IMR-90 (cell line): Measurements from ENCODE around the gene CYP4F2. TPM values are rescaled to one million over a fixed set of nuclear protein-coding genes. Genes with fewer than 3 reads are reported as not detected.

Source experiments
- ATAC-seq: fragments of 200-7000 bp; cut with Tn5 transposase; 2 replicates; pipeline ENCODE4 v1.9.1; 2020; ENCODE audit warnings: low read depth, mild to moderate bottlenecking, moderate library complexity
- BruUV-seq: library from RNA; stranded (reverse); fragments of 400-500 nt; replicated peaks from 2 replicates; lab custom pipeline; 2021; lab: Mats Ljungman, UMichigan
- CTCF ChIA-PET: fragments of 300-600 bp; formaldehyde crosslinking; extraction: SDS; loops from one replicate; lab custom pipeline; 2021; ENCODE audit warnings: antibody characterized with exemption; lab: Yijun Ruan, JAX
- POLR2A ChIA-PET: fragments of 300-600 bp; sonication (Branson Sonifier 250); formaldehyde crosslinking; loops from one replicate; lab custom pipeline; 2022; ENCODE audit warnings: antibody characterized with exemption; ENCODE audit not compliant: unreplicated experiment; lab: Charles Lee
- DNase-seq: peaks from one replicate; pipeline ENCODE4 v3.0.0; 2013
- H2AFZ ChIP-seq: replicated peaks from 2 replicates; pipeline ENCODE3; 2013; ENCODE audit warnings: low read length, mild to moderate bottlenecking; ENCODE audit not compliant: poor library complexity
- H2AK5ac ChIP-seq: 2 replicates; pipeline ENCODE4 v1.6.1; 2013; ENCODE audit warnings: low read depth, low read length, inconsistent platforms
- H2AK9ac ChIP-seq: replicated peaks from 2 replicates; pipeline ENCODE3; 2013; ENCODE audit warnings: mild to moderate bottlenecking, low read depth, low read length, moderate library complexity; ENCODE audit not compliant: poor library complexity
- H2BK120ac ChIP-seq: 2 replicates; pipeline ENCODE4 v1.6.1; 2013; ENCODE audit warnings: low read depth, low read length, inconsistent platforms
- H2BK15ac ChIP-seq: 3 replicates; pipeline ENCODE4 v1.6.1; 2013; ENCODE audit warnings: low read depth, low read length, inconsistent platforms
- H2BK20ac ChIP-seq: 2 replicates; pipeline ENCODE4 v1.6.1; 2013; ENCODE audit warnings: low read depth, mild to moderate bottlenecking, inconsistent platforms, low read length, moderate library complexity
- H2BK5ac ChIP-seq: 2 replicates; pipeline ENCODE4 v1.6.1; 2013; ENCODE audit warnings: mild to moderate bottlenecking, low read depth, low read length, inconsistent platforms; ENCODE audit not compliant: poor library complexity, severe bottlenecking
- H3K14ac ChIP-seq: replicated peaks from 2 replicates; pipeline ENCODE4 v1.6.1; 2013; ENCODE audit warnings: low read depth, low read length, inconsistent platforms
- H3K18ac ChIP-seq: 2 replicates; pipeline ENCODE4 v1.6.1; 2013; ENCODE audit warnings: low read depth, low read length, control low read depth
- H3K23ac ChIP-seq: 2 replicates; pipeline ENCODE4 v1.6.1; 2013; ENCODE audit warnings: low read depth, low read length, inconsistent platforms
- H3K27ac ChIP-seq: 2 replicates; pipeline ENCODE4 v1.5.1; 2013; ENCODE audit warnings: mild to moderate bottlenecking, control low read depth, low read length; ENCODE audit not compliant: insufficient read depth
- H3K27me3 ChIP-seq: 2 replicates; pipeline ENCODE4 v1.6.1; 2013; ENCODE audit warnings: low read length; ENCODE audit not compliant: control insufficient read depth, insufficient read depth
- H3K36me3 ChIP-seq: 2 replicates; pipeline ENCODE4 v1.6.1; 2013; ENCODE audit warnings: low read length, mixed read lengths; ENCODE audit not compliant: control insufficient read depth, insufficient read depth
- H3K4ac ChIP-seq: 2 replicates; pipeline ENCODE4 v1.6.1; 2013; ENCODE audit warnings: low read depth, low read length, inconsistent platforms
- H3K4me1 ChIP-seq: 2 replicates; pipeline ENCODE4 v1.6.1; 2013; ENCODE audit warnings: low read length, mixed read lengths; ENCODE audit not compliant: control insufficient read depth, insufficient read depth
- H3K4me2 ChIP-seq: 2 replicates; pipeline ENCODE4 v1.6.1; 2013; ENCODE audit warnings: low read depth, mild to moderate bottlenecking, control low read depth, low read length, moderate library complexity
- H3K4me3 ChIP-seq: 2 replicates; pipeline ENCODE4 v1.5.1; 2013; ENCODE audit warnings: low read depth, mild to moderate bottlenecking, control low read depth, low read length, moderate library complexity; ENCODE audit not compliant: insufficient read depth
- H3K56ac ChIP-seq: 2 replicates; pipeline ENCODE4 v1.6.1; 2013; ENCODE audit warnings: low read length, inconsistent platforms; ENCODE audit not compliant: insufficient read depth; ENCODE audit errors: extremely low read depth
- H3K79me1 ChIP-seq, 2 experiments: 2 replicates each; pipeline ENCODE4 v1.6.1; 2013; ENCODE audit warnings: low read length in 2 of 2, inconsistent platforms in 1 of 2, low read depth in 1 of 2
- H3K9ac ChIP-seq: 2 replicates; pipeline ENCODE4 v1.6.1; 2013; ENCODE audit warnings: low read depth, low read length, control low read depth
- H3K9me1 ChIP-seq: 2 replicates; pipeline ENCODE4 v1.6.1; 2013; ENCODE audit warnings: low read length, inconsistent platforms; ENCODE audit not compliant: insufficient read depth
- H3K9me3 ChIP-seq: 2 replicates; pipeline ENCODE4 v1.6.1; 2013; ENCODE audit warnings: low read length; ENCODE audit not compliant: control insufficient read depth, insufficient read depth
- H4K20me1 ChIP-seq: 2 replicates; pipeline ENCODE4 v1.6.1; 2013; ENCODE audit warnings: low read length, inconsistent platforms; ENCODE audit not compliant: insufficient read depth
- H4K5ac ChIP-seq: 2 replicates; pipeline ENCODE4 v1.6.1; 2013; ENCODE audit warnings: mild to moderate bottlenecking, low read depth, low read length, control low read depth
- H4K8ac ChIP-seq, 2 experiments: 2 replicates each; pipeline ENCODE4 v1.6.1; 2013; ENCODE audit warnings: low read depth in 2 of 2, low read length in 2 of 2, control low read depth in 1 of 2, inconsistent platforms in 1 of 2
- H4K91ac ChIP-seq: 2 replicates; pipeline ENCODE4 v1.6.1; 2013; ENCODE audit warnings: low read depth, low read length, inconsistent platforms; ENCODE audit not compliant: insufficient read depth
- BHLHE40 ChIP-seq: fragments of 150-350 bp; IDR thresholded peaks from 2 replicates; pipeline ENCODE4 v1.6.1; 2016; ENCODE audit warnings: mild to moderate bottlenecking, low read depth, low read length
- CEBPB ChIP-seq: IDR thresholded peaks from 2 replicates; pipeline ENCODE4 v1.6.1; 2012; ENCODE audit warnings: low read depth, low read length, improper control_type of control experiment
- CHD1 ChIP-seq: IDR thresholded peaks from 2 replicates; pipeline ENCODE4 v1.6.1; 2012; ENCODE audit warnings: low read depth, low read length, improper control_type of control experiment
- FOS ChIP-seq: fragments of 150-350 bp; IDR thresholded peaks from 2 replicates; pipeline ENCODE4 v1.6.1; 2016; ENCODE audit warnings: low read depth, low read length
- MAFK ChIP-seq: IDR thresholded peaks from 2 replicates; pipeline ENCODE4 v1.6.1; 2012; ENCODE audit warnings: low read depth, low read length, improper control_type of control experiment
- MAZ ChIP-seq: IDR thresholded peaks from 2 replicates; pipeline ENCODE4 v1.6.1; 2012; ENCODE audit warnings: low read depth, mild to moderate bottlenecking, low read length, improper control_type of control experiment, moderate library complexity, borderline replicate concordance
- MXI1 ChIP-seq: IDR thresholded peaks from 2 replicates; pipeline ENCODE4 v1.6.1; 2012; ENCODE audit warnings: low read depth, mild to moderate bottlenecking, low read length, moderate library complexity, borderline replicate concordance
- NFE2L2 ChIP-seq: fragments of 150-350 bp; IDR thresholded peaks from 2 replicates; pipeline ENCODE4 v1.6.1; 2016; ENCODE audit warnings: low read depth, mild to moderate bottlenecking, low read length
- POLR2A ChIP-seq: IDR thresholded peaks from 2 replicates; pipeline ENCODE4 v1.6.1; 2012; ENCODE audit warnings: mild to moderate bottlenecking, low read depth, low read length
- RAD21 ChIP-seq: IDR thresholded peaks from 2 replicates; pipeline ENCODE4 v1.6.1; 2012; ENCODE audit warnings: low read length, improper control_type of control experiment
- RCOR1 ChIP-seq: IDR thresholded peaks from 2 replicates; pipeline ENCODE4 v1.6.1; 2012; ENCODE audit warnings: mild to moderate bottlenecking, low read length, improper control_type of control experiment; ENCODE audit not compliant: insufficient replicate concordance
- RFX5 ChIP-seq: IDR thresholded peaks from 2 replicates; pipeline ENCODE4 v1.8.0; 2012; ENCODE audit warnings: low read depth, mild to moderate bottlenecking, low read length, moderate library complexity
- SMC3 ChIP-seq: fragments of 150-350 bp; IDR thresholded peaks from 2 replicates; pipeline ENCODE4 v1.6.1; 2016; ENCODE audit warnings: low read depth, mild to moderate bottlenecking, antibody characterized with exemption, low read length, moderate library complexity
- WGBS, 2 experiments: methylation state at CpG; one replicate each; pipeline versions ENCODE4 v1.1.5 to v1.1.7; 2013; ENCODE audit warnings: missing lambda C conversion rate in 2 of 2; ENCODE audit not compliant: insufficient read length in 1 of 2; ENCODE audit errors: extremely low coverage in 2 of 2; 5-methylcytosine and 5-hydroxymethylcytosine counted together
- dilution Hi-C: fragments of 300-500 bp; cut with HindIII; formaldehyde crosslinking; loops from one replicate; pipeline ENCODE4 v1.14.3; 2018; ENCODE audit warnings: low sequenced_read_pairs; ENCODE audit not compliant: unreplicated experiment
- in situ Hi-C: fragments of 300-500 bp; cut with MboI; formaldehyde crosslinking; loops from 3 replicates; pipeline ENCODE4 v1.14.3; 2019; ENCODE audit warnings: low sequenced_read_pairs, inconsistent platforms, mixed read lengths
- intact Hi-C: fragments of 100-400 bp; cut with micrococcal nuclease; formaldehyde crosslinking; loops from 2 replicates; pipeline ENCODE4 v1.10.0; 2022
- polyA plus RNA-seq, 3 experiments: library from polyadenylated mRNA; depleted of rRNA; stranded (reverse); fragments of >200 nt; gene quantifications; 2 replicates each; pipeline ENCODE4 v1.2.3, GENCODE V29; 2012; ENCODE audit warnings: low replicate concordance in 1 of 3
- total RNA-seq: library from RNA; depleted of rRNA; stranded (reverse); fragments of >200 nt; gene quantifications from 2 replicates; pipeline ENCODE4 v1.2.3, GENCODE V29; 2012
- TF ChIP-seq, protein P1 (sequence below): conservative IDR thresholded peaks from 2 replicates; pipeline ENCODE4 v1.5.1; 2012; ENCODE audit warnings: mild to moderate bottlenecking, low read depth, low read length, improper control_type of control experiment
- TF ChIP-seq, protein P2 (sequence below): fragments of 150-350 bp; IDR thresholded peaks from 2 replicates; pipeline ENCODE4 v1.6.1; 2016; ENCODE audit warnings: low read depth, mild to moderate bottlenecking, low read length, moderate library complexity, borderline replicate concordance
- TF ChIP-seq, protein P3 (sequence below): fragments of 150-350 bp; IDR thresholded peaks from 2 replicates; pipeline ENCODE4 v1.6.1; 2017; ENCODE audit warnings: mild to moderate bottlenecking, antibody characterized with exemption, low read length, low read depth

The CYP4F2 gene
- total and polyA plus RNA-seq, 2 of the 4 experiments (the other 2 are of a cell fraction), result not detected

DNA sequence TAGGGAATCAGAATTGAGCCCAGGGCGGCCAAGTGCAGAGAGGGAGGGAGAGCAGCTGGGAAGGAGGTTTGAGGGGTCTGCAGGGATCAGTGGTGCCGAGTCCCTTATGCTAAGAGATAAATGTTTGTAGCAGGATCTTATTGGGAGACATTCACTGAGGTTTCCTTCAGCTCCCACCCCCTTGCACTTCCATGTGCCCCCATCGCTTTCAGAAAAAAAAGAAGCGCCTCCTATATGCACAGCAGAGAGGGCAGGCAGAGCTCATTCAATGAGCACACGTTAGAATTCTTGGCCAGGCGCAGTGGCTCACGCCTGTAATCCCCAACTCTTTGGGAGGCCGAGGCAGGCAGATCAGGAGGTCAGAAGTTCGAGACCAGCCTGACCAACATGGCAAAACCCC lies 28.0 kb downstream of the CYP4F2 start:
- ChIA-PET POLR2A (no interaction called here), CTCF (no interaction called here)
- no peak overlapping the region for H3K27ac ChIP-seq
- H3K4ac ChIP-seq, result no peak overlapping the region
- H3K4me2 ChIP-seq, result no peak overlapping the region
- H2AFZ ChIP-seq, result no peak overlapping the region
- no peaks in the 10 kb centered on the region for H3K9me1 ChIP-seq
- no peak overlapping the region for H3K4me3 ChIP-seq
- in situ Hi-C loops (no loop called here), intact Hi-C loops (no loop called here), dilution Hi-C loops (no loop called here)
- ATAC-seq (no peak), DNase-seq (no peak)
- no peak overlapping the region for H4K8ac ChIP-seq
- WGBS, 2 experiments, result 44% methylated on average over 4 of the region's 9 CpGs; no CpG with 5 or more reads in 1 of the 2 experiments
- no peaks in the 10 kb centered on the region for H3K79me1 ChIP-seq
- H3K18ac ChIP-seq, result no peak overlapping the region
- no peaks in the 10 kb centered on the region for H3K27me3 ChIP-seq
- H4K91ac ChIP-seq, result no peak overlapping the region
- no peak overlapping the region for H2BK20ac ChIP-seq
- no peak overlapping the region for H3K9ac ChIP-seq
- H3K9me3 ChIP-seq, result peaks cover 2% of the 10 kb centered on the region; the same call in 1 of the 2 replicates
- H2BK15ac ChIP-seq, result no peak overlapping the region
- no peak overlapping the region for H3K56ac ChIP-seq
- TF ChIP-seq CEBPB, result no peak
- TF ChIP-seq, protein P1, sequence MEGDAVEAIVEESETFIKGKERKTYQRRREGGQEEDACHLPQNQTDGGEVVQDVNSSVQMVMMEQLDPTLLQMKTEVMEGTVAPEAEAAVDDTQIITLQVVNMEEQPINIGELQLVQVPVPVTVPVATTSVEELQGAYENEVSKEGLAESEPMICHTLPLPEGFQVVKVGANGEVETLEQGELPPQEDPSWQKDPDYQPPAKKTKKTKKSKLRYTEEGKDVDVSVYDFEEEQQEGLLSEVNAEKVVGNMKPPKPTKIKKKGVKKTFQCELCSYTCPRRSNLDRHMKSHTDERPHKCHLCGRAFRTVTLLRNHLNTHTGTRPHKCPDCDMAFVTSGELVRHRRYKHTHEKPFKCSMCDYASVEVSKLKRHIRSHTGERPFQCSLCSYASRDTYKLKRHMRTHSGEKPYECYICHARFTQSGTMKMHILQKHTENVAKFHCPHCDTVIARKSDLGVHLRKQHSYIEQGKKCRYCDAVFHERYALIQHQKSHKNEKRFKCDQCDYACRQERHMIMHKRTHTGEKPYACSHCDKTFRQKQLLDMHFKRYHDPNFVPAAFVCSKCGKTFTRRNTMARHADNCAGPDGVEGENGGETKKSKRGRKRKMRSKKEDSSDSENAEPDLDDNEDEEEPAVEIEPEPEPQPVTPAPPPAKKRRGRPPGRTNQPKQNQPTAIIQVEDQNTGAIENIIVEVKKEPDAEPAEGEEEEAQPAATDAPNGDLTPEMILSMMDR, result no peak
- no peak for TF ChIP-seq MXI1
- TF ChIP-seq, protein P2, sequence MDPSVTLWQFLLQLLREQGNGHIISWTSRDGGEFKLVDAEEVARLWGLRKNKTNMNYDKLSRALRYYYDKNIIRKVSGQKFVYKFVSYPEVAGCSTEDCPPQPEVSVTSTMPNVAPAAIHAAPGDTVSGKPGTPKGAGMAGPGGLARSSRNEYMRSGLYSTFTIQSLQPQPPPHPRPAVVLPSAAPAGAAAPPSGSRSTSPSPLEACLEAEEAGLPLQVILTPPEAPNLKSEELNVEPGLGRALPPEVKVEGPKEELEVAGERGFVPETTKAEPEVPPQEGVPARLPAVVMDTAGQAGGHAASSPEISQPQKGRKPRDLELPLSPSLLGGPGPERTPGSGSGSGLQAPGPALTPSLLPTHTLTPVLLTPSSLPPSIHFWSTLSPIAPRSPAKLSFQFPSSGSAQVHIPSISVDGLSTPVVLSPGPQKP, result no peak
- TF ChIP-seq RCOR1, result no peak
- TF ChIP-seq RFX5, result no peak
- TF ChIP-seq SMC3, result no peak
- no peak for TF ChIP-seq BHLHE40
- no peak for TF ChIP-seq CHD1
- TF ChIP-seq FOS, result no peak
- TF ChIP-seq RAD21, result no peak
- no peak for TF ChIP-seq POLR2A
- no peak for TF ChIP-seq NFE2L2
- TF ChIP-seq, protein P3, sequence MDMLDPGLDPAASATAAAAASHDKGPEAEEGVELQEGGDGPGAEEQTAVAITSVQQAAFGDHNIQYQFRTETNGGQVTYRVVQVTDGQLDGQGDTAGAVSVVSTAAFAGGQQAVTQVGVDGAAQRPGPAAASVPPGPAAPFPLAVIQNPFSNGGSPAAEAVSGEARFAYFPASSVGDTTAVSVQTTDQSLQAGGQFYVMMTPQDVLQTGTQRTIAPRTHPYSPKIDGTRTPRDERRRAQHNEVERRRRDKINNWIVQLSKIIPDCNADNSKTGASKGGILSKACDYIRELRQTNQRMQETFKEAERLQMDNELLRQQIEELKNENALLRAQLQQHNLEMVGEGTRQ, result no peak
- no peak for TF ChIP-seq MAFK
- no peak for TF ChIP-seq MAZ
- H3K14ac ChIP-seq, result no peak overlapping the region
- H3K36me3 ChIP-seq, result no peaks in the 10 kb centered on the region
- no peak overlapping the region for H2BK5ac ChIP-seq
- H4K5ac ChIP-seq, result no peak overlapping the region
- no peak overlapping the region for H2BK120ac ChIP-seq
- no peak overlapping the region for H2AK5ac ChIP-seq
- BruUV-seq, result no TSS peak
- H3K4me1 ChIP-seq, result no peaks in the 10 kb centered on the region
- no peaks in the 10 kb centered on the region for H4K20me1 ChIP-seq
- no peak overlapping the region for H2AK9ac ChIP-seq
- no peak overlapping the region for H3K23ac ChIP-seq
